Fibroblast of skin of abdomen (primary cell): Measurements from ENCODE around the gene PRKCZ. TPM values are rescaled to one million over a fixed set of nuclear protein-coding genes. Genes with fewer than 3 reads are reported as not detected.

Experiments used
- DNase-seq: peaks from one replicate; pipeline ENCODE4 v3.0.0-alpha.2; 2013
- polyA plus RNA-seq, 2 experiments: library from polyadenylated mRNA; unstranded; fragments of 120-200 nt; gene quantifications; one replicate each; pipeline ENCODE4 v1.2.1, GENCODE V29; 2013; ENCODE audit not compliant: insufficient read length in 2 of 2

Gene PRKCZ
- 2.0 TPM for polyA plus RNA-seq (2013, experiment 1 of 2; ENCODE audit: insufficient read length)
- 2.7 TPM for polyA plus RNA-seq (2013, experiment 2 of 2; ENCODE audit: insufficient read length)

GRCh38 chr1:2049718-2050431 lies at the start of gene PRKCZ:
Gene PRKCZ (plus strand): TSS chr1:2050411. CDS start chr1:2050631, 220 bp downstream.
- no peak for DNase-seq

GRCh38 chr1:2000432-2000831 lies 49.8 kb upstream of the PRKCZ start:
- no peak for DNase-seq

DNA sequence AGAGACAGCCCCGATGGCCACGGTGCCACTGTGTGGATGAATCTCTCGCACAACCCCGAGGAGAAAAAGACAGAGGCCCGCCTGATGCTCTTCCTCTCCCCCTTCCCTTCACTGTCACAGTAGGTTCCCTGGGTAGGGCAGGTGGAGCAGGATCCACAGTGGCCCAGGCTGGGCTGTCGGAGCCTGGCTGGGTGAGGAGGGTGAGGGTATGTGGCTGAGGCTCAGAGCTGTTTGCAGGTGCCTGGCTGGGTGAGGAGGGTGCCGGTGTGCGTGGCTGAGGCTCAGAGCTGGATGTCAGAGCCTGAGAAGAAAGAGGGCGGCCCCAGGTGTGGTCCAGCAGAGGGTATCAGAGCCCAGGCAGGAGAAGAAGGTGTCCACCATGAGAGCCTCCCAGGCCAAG lies 49.4 kb upstream of the PRKCZ start:
- no peak for DNase-seq

- DNase-seq: no peak
Observed at GRCh38 chr1:2001773-2002411, 48.3 kb upstream of the PRKCZ start.

DNA sequence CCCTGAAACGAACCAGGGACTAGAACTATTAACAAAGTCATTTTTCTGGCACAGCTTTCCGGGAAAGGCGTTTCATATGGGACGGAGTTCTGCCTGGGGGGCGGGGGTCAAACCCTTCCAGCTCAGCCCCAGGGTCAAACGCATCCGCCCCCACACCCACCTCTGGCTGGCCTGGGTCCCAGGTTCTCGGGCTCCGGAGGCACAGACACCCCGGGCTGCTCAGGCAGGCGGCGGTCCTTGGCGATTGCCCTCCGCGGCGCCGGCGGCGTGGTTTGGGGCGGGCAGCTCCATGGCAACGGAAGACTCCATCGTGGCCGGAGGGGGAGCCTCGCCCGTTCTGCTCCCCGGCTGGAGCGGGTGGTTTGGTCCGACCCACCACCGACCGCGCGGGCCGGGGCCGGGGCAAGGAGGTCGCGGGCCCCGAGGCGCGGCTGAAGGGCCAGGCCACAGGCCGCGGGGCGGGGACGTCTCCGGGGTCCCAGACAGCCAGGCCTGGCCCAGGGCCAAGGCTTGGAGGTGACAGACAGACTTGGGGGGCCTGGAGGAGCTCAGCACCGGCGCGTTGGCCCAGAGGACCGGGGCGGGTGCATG lies 46.6 kb upstream of the PRKCZ start, which contains the start of gene CFAP74:
Gene CFAP74 (minus strand): TSS at position 246 of the 591 bp plus-strand sequence. CDS start 12,830 bp downstream, outside the sequence.
- DNase-seq: peak; percentile 13

DNA sequence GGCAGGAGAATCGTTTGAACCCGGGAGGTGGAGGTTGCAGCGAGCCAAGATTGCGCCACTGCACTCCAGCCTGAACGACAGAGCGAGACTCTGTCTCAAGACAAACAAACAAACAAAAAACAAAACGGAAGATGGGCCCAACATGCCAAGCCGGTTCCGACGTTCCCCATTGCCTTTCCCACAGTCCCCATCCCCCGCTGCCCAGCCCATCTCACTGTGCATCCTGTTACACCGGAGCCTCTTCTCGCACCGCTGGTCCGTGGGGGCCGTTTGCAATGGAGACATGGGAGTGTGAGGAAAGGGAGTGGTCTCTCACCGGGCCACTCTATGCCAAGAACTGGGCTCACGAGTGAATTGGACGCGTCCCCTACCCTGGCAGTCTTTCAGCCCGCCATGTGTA lies 45.4 kb upstream of the PRKCZ start:
- DNase-seq: no peak

GRCh38 chr1:2009101-2010053 lies 40.8 kb upstream of the PRKCZ start:
- no peak for DNase-seq

DNA sequence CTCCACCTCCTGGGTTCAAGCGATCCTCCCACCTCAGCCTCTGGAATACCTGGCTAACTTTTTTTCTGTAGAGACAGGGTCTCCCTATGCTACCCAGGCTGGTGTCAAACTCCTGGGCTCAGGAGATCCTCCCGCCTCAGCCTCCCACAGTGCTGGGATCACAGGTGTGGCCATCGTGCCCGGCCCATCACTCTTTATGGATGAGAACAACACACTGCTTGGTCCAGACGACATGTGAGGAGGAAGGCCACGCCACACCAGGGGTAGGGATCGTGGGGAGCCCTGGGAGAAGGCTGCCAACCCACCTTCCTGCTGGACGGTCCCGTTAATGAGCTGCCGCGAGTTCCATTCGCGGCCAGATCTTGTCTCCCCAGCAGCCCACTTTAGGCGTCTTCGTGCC lies 36.0 kb upstream of the PRKCZ start:
- DNase-seq: no peak

DNA sequence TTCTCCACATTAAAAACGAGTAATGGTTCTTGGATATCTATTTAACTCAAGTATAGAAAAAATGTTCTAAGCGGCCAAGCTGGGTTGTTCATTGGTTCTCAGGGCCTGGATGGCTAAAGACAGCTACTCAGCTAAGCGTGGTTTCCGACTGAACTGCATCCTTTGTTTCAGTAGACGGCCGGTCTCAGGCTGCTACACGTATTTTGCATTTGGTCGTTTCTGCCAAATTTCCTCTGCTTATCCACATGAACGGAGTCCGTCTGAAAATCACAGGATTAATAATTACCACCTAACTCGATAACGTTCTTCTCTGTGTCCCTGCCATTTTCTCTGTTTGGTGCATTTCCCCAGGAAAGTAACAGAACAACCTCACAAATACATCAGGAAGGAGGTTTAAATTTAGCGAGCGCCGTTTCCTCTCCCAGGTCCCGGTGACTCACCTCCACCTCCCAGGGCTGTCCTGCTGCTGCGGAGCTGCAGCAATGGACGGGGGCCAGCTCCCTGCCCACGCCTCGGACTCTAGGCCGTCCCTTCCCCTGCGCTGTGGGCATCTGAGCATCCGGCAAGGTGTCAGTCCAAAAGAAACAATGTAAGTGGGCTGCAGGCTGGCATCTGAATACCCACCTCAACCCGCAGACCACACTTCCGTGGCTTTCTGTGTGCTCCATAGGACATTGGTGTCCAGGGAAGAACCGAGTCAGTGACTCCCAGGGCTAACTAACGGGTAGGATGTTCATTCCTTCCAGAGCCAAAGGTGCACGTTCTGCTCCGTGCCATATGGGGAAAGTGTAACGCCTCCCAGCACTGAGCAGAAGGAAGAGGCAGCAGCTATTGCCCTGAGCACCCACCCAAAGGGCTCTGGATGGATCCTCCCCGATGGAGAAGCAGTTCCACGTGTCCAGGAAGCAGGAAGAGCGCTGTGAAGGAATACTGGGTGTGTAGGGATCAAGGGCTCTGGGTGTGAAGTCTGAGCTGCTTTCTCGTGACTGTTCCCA lies 35.2 kb upstream of the PRKCZ start:
- no peak for DNase-seq

DNA sequence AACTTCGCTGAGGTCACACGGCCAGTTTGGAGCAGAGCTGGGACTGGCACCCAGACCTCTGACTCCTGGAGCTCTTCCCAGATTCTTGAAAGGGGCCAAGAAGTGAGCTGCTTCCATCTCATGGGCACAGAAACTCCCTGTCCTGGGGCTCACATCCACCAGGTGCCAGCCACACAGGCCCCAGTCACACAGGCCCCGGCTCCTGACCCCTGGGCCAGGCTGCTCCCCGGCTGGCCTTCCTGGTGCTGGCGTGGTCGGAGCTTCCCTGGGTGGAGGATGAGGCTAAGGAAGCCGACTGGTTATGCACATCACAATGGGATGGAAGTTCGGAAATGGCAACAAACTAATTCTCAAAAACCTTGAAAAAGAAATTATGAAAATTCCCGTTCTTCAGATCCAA lies 34.1 kb upstream of the PRKCZ start:
- DNase-seq: no peak

GRCh38 chr1:2018217-2019171 lies 31.7 kb upstream of the PRKCZ start:
- DNase-seq: no peak

- no peak for DNase-seq
Observed at GRCh38 chr1:2019172-2019543, 31.1 kb upstream of the PRKCZ start, which contains the start of gene GABRD. Gene GABRD (plus strand): TSS chr1:2019345. CDS start chr1:2019424, 79 bp downstream.

- DNase-seq: no peak
Observed at GRCh38 chr1:2019571-2020309, 30.5 kb upstream of the PRKCZ start.

- no peak for DNase-seq
Observed at GRCh38 chr1:2020310-2020655, 29.9 kb upstream of the PRKCZ start.

DNA sequence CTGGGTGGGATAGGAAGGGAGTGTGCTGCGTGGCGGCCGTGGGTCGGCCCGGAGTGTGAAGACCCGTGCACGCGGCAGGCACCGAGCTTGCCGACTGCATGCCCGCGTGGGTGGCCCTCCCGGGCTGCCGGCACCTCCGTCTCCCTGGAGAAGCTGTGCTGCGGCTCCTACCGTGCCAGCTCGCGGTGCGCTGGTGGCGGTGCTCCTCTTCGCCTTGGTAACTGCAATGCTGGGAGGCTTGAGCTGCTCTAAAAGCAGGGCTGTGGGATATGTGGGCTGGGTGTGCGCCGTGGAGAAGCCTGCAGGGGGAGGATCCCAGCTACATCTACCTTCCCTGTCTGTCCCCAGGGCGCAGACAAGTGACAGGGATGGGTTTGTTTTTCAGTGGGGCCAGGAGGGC lies 28.7 kb upstream of the PRKCZ start:
- DNase-seq: no peak

DNA sequence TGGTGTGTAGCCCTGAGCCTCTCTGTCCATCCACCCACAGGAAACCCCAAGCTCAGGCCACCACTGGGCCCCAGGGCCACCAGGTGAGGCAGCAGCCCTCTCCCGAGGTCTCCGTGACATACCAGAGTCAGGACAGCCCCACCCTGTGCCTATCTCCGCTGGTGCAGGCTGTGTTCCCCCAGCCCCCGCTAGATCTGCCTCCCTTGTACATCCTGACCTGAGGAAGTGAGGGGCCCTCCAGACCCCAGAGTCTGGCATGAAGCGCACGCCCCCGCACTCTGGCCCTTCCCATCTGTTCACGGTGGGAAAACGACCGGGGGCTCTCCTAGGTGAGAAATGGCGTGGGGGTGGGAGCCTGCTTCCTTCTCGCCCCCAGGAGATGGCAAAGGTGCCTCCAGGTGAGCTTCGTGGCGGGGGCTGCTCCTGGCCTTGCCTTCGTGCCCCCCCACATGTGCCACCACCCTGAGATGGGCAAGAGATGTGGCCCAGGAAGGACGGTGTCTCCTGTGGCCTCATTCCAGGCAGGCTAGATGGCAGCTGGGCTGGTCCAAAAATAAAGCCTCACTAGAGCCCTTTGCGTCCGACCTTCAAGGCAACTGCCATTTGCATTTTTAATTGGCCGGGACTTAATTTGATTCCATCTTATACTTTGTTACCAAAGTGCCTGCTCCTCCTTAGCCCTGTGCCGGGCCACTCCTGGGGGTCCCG lies 28.0 kb upstream of the PRKCZ start:
- DNase-seq: no peak

DNA sequence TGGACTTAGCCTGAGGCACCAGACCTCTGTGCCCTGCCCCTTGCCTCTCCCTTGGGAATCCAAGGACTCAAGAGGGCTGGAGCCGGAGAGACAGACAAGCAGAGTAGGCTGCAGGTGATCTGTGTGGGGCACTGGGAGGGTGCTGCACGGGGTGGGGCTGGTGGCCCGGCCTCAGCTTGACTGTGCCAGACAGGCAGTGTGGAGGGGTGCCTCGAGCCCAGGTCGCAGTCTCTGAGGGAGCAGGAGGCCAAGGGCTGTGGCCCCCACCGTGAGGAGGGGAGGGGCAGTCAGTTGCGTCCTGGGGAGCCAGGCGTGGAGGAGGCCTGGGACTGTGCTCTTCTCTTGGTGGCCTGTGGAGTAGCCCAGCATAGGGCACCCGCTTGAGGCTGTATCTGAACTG lies 27.0 kb upstream of the PRKCZ start:
- no peak for DNase-seq

DNA sequence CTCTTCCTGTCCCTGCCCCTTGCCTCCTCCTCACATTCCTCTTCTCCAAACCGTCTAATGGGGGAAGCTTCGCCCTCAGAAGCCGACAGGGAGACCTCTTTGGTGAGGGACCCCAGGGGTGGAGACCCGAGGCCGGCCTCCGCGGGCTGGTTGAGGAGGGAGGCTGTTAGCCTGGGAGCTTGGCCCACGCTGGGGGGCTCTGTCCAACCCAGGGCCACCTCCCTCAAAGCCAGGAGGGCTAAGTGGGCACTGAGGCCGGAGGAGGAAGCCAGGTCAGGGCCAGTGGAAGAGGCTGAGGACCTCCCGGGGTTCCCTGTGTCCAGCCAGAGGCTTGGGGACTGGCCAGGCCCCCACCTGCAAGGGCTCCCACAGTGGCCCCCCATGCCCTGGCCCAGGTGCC lies 25.8 kb upstream of the PRKCZ start:
- DNase-seq: no peak

DNA sequence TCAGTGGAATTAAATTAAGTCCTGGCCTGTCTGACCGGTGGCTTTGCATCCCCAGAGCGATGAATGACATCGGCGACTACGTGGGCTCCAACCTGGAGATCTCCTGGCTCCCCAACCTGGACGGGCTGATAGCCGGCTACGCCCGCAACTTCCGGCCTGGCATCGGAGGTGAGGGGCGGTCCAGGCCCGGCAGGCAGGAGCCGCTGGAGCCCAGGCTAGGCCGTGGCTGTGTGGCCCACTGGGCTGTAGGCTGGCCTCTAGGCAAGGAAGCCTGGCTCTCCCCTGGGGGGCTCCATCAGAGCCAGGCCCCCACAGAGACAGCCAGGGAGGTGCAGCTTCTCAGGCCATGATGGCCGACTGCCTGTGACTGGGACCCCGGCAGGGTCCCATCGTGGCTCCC lies 25.3 kb upstream of the PRKCZ start:
- no peak for DNase-seq
